Small intestine (tissue), 7 donors: ENCODE data around the gene BMPER. TPM values are rescaled to one million over a fixed set of nuclear protein-coding genes. Genes with fewer than 3 reads are reported as not detected.

Experiments used
- DNase-seq, 2 donors: peaks; one replicate each; pipeline versions ENCODE4 v3.0.0 to v3.0.0-alpha.2; 2013
- FAIRE-seq: peaks from 2 replicates; lab custom pipeline; 2012; peaks lifted over from hg19 to GRCh38; lab: Jason Lieb, UNC
- H3K27ac ChIP-seq, 3 donors: one replicate each; pipeline ENCODE4 v1.5.1; 2013; ENCODE audit warnings: low read length in 2 of 3, mild to moderate bottlenecking in 2 of 3, control low read depth in 1 of 3, inconsistent platforms in 1 of 3, low read depth in 1 of 3, moderate library complexity in 1 of 3
- H3K27me3 ChIP-seq, 3 donors: one replicate each; pipeline ENCODE4 v1.6.1; 2013; ENCODE audit warnings: low read length in 3 of 3, inconsistent platforms in 1 of 3; ENCODE audit not compliant: control insufficient read depth in 3 of 3, insufficient read depth in 3 of 3
- H3K36me3 ChIP-seq, 3 donors: one replicate each; pipeline ENCODE4 v1.6.1; 2013; ENCODE audit warnings: low read length in 3 of 3, inconsistent platforms in 1 of 3, low read depth in 1 of 3, mild to moderate bottlenecking in 1 of 3, moderate library complexity in 1 of 3; ENCODE audit not compliant: control insufficient read depth in 3 of 3, insufficient read depth in 2 of 3
- H3K4me1 ChIP-seq, 3 donors: one replicate each; pipeline ENCODE4 v1.6.1; 2013; ENCODE audit warnings: low read length in 2 of 3, inconsistent platforms in 1 of 3, low read depth in 1 of 3, mild to moderate bottlenecking in 1 of 3, moderate library complexity in 1 of 3; ENCODE audit not compliant: control insufficient read depth in 3 of 3, insufficient read depth in 2 of 3
- H3K4me3 ChIP-seq, 3 donors: one replicate each; pipeline ENCODE4 v1.5.1; 2013; ENCODE audit warnings: low read length in 3 of 3, control low read depth in 1 of 3, inconsistent platforms in 1 of 3, low read depth in 1 of 3, mild to moderate bottlenecking in 1 of 3, moderate library complexity in 1 of 3
- H3K9me3 ChIP-seq, 2 donors: one replicate each; pipeline ENCODE4 v1.6.1; 2013; ENCODE audit warnings: low read depth in 1 of 2, low read length in 1 of 2; ENCODE audit not compliant: control insufficient read depth in 2 of 2, insufficient read depth in 1 of 2
- WGBS, 3 donors: extraction: QIAGEN DNeasy Blood & Tissue Kit; methylation state at CpG; one replicate each; pipeline ENCODE4 v1.1.7; 2013; 5-methylcytosine and 5-hydroxymethylcytosine counted together
- polyA plus RNA-seq, 4 donors: library from polyadenylated mRNA; stranded (reverse) in 3 of 4; unstranded in 1 of 4; fragments of 200-250 nt in 3 of 4; fragments of 120-200 nt in 1 of 4; gene quantifications; one replicate each; pipeline versions ENCODE4 v1.2.1 to v1.2.3, GENCODE V29; 2013
- donor health status: healthy with polysubstance abuse.
- donor health status: control.
- donor health status: control.
- donor health status: Bipolar disorder and iron deficiency.
- donor health status: healthy.

BMPER gene
- polyA plus RNA-seq, 4 donors = 1.1 to 1.9 (median 1.2) TPM; not detected in 1

DNA sequence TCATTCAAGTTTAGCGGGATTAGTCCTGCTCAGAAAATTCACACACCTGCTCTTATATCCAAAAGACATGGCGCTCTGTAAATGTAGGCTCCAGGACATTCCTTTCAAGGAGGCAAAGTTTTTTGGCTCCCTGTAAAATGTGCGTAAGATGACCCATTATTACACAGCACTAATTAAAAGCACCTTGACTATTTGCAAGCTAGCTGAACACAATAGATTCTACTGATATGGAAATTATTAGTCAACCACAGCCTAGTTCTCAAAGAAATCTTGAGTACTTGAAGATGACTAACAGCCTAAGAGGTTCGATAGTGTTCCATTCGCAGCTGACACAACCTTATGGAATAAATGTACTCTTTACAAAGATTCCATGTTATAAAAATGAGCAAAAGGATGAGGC is 175.2 kb downstream of the BMPER start:
- Histone ChIP-seq H3K4me1 (no peaks in the 10 kb centered on the region), H3K27me3 (peaks cover 0 to 4% (median 0%) of the 10 kb centered on the region in 3 donors), H3K36me3 (no peaks in the 10 kb centered on the region), H3K4me3 (no peak overlapping the region), H3K27ac (no peak overlapping the region), H3K9me3 (no peaks in the 10 kb centered on the region)
- 92 to 95% (median 93%) methylated on average over 5 of the region's 5 CpGs for WGBS, 3 donors
- no peak for DNase-seq
- FAIRE-seq = no peak

DNA sequence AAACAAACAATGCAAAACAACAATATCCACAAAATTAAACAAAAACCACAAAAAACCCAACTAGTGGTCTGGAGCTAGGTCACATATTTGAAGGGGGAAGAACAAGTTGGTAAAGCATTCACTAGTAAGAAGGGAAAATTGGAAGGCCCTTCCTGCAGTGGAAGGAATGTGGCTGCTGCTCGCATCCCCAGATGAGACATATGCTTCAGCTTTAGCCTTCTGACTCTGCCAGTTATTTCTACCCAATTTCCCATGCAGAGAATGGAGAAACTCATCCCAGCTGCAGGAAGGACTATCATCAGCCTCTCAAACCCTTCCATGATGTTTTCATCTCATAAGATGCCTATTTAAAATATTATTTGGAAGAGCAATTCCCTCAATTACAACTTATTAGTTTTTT is 176.6 kb downstream of the BMPER start:
- no peak for FAIRE-seq

DNA sequence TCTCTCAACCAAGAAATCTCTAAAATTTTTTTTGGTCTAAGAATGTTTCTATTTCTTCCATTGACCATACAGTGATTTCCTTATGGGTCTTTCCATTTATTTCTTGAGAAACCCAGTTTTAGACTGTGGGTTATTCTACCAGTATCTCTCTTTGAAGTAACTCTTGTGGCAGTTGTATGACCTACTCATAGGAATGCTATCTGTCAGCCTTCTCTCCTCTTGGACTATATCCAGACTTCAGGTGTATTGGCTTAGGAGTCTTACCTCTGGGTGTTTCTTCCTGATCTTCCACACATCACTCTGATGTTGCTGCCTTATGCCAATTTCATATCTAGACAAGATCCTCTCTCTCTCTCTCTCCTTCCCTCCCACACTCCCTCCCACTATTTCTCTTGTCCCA is 178.1 kb downstream of the BMPER start:
- Histone ChIP-seq H3K4me3 (no peak overlapping the region), H3K4me1 (no peaks in the 10 kb centered on the region), H3K9me3 (no peaks in the 10 kb centered on the region), H3K27me3 (peaks cover 0 to 4% (median 0%) of the 10 kb centered on the region in 3 donors), H3K27ac (no peak overlapping the region), H3K36me3 (no peaks in the 10 kb centered on the region)
- no peak for FAIRE-seq
- DNase-seq = no peak

More for the DNA sequence above, 176.6 kb downstream of the BMPER start:
- peaks cover 0 to 4% (median 0%) of the 10 kb centered on the region in 3 donors for H3K27me3 ChIP-seq
- no peaks in the 10 kb centered on the region for H3K4me1 ChIP-seq
- no peaks in the 10 kb centered on the region for H3K9me3 ChIP-seq
- no peaks in the 10 kb centered on the region for H3K36me3 ChIP-seq
- H3K27ac ChIP-seq = no peak overlapping the region
- WGBS, 3 donors = 81 to 100% (median 83%) methylated on average over 1 of the region's 1 CpG
- no peak overlapping the region for H3K4me3 ChIP-seq
- no peak for DNase-seq

DNA sequence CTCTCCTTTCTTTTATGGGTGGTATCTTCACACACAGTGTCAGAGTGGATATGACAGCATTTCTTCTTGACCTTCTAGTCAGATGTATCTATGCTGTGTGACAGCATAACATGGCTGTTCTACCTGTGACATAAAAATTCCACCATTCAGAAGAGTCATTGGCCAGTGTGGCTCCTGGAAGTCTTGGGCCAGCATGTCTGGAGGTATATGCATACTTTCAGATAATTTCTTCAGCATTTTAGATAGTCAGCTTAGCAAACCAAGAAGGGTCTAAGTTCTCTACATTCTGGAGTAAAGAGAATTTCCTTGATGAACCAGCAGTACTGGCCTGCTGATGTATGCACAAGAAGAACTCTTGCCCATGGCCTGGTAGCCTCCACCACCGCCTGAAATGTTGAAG is 179.3 kb downstream of the BMPER start:
- WGBS, 3 donors = 84 to 100% (median 84%) methylated on average over 1 of the region's 1 CpG
- Histone ChIP-seq H3K36me3 (no peaks in the 10 kb centered on the region), H3K27ac (no peak overlapping the region), H3K4me1 (no peaks in the 10 kb centered on the region), H3K4me3 (no peak overlapping the region), H3K9me3 (no peaks in the 10 kb centered on the region), H3K27me3 (peaks cover 0 to under 1% (median 0%) of the 10 kb centered on the region in 3 donors)
- DNase-seq = no peak
- no peak for FAIRE-seq

DNA sequence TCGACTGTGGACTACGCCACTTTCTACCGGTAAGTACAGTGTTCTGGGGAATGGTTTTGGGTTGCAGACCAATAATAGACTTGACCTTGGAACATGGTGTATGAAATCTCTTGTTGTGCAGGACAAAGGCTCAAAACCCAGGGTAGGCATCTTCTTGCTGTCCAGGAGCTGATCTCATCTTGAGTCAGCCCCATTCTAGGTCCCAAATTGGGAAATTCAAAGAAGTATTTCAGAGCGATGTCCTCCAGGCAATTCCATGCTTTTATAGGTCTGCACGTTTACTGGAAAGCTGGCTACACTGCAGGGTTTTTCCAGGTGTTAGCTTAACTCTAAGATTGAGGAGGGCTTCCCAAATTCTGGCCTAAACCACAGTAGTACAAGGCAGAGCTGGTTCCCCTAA is 180.7 kb downstream of the BMPER start:
- Histone ChIP-seq H3K36me3 (no peaks in the 10 kb centered on the region), H3K27ac (no peak overlapping the region), H3K27me3 (no peaks in the 10 kb centered on the region), H3K4me1 (no peaks in the 10 kb centered on the region), H3K4me3 (no peak overlapping the region), H3K9me3 (no peaks in the 10 kb centered on the region)
- WGBS, 3 donors = 89 to 95% (median 92%) methylated on average over 5 of the region's 5 CpGs
- FAIRE-seq (no peak), DNase-seq (no peak)

DNA sequence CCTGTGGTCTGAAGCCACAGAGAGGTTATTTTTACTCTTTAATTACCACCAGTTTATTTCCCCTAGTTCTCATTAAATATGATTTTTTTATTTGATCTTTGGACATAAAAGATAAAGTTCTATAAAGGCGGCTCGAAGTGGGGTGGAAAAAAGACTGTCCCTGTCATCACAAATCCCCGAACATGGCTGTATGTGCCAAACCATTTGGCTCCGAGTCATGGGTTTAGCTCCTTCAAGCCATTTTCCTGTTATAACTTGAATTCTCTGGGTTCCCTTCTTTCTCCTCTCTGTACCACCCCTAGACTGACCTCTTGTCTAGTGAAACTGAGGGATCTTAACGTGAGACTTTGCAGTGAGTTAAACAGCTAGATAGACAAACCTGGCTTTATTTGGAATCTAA is 181.6 kb downstream of the BMPER start:
- Histone ChIP-seq H3K4me3 (no peak overlapping the region), H3K27ac (no peak overlapping the region), H3K36me3 (no peaks in the 10 kb centered on the region), H3K27me3 (no peaks in the 10 kb centered on the region), H3K4me1 (no peaks in the 10 kb centered on the region), H3K9me3 (peaks cover 0 to under 1% of the 10 kb centered on the region in 2 donors)
- 78 to 90% (median 82%) methylated on average over 5 of the region's 5 CpGs for WGBS, 3 donors
- no peak for DNase-seq
- FAIRE-seq = no peak

DNA sequence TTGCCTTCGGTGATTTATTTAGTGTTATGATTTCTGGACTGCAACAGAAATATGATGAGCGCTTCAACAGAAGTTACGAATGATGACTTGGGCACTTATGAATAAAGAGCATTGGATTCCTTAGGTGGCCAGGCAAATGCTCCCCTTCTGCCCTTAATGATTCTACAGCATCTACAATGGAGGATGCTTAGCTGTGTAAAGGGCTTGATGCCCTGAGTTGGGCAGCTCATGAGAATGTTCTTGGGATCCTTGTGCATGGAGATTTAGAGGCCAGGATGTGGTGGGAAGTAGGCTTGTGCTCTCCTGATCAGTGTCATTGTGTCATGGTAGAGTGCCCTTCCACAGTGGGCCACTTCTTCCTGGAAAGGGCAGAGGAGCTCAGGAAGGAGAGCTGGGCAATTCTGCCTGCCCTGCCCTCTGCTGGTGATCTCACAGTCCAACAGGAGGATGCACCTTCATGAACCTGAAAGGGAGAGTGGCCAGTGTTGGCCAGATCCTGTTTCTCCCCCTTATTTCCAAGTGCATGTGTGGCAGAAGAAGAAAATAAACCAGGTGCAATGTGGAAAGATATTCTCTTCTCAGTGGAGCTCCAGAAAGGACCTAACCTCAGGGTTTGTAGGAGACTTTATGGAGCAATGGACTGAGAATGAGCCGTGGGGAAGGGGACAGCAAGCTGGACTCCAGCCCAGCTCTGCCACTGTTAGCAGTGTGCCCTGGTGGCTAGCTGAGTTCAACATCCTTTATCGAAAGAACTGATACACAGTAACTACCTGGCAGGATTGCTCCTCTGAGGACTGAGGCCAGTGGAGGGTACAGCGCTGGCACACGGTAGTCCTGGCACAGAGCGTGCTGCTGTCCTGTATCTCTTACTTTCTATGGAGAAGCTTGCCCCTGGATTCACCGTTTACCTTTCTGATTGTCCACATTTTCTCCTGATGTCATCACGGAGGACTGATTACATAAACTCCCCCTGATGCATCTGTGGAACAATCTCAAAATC is 182.9 kb downstream of the BMPER start:
- WGBS, 3 donors = 86 to 92% (median 90%) methylated on average over 10 of the region's 10 CpGs
- no peak for FAIRE-seq

DNA sequence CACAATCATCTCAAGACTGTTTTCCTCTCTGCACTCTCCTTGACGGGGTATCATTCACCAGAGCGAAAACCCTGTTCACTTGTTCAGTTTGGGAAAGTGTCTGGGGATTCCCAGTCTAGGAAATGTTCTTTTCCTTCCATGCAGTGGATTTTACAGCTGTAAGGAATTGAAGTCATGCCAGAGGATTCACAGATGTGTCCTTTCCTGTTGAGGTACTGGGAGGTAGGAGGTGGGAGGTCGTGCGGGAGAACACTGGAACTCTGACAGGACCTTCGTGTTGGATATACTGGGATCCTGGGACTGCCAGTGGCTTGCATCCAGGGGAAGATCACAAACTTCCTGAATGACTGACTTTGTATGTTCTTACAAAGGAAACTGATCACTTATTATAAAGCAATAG is 185.5 kb downstream of the BMPER start:
- H3K4me3 ChIP-seq = no peak overlapping the region
- FAIRE-seq (no peak), DNase-seq (no peak)
- 64 to 78% (median 67%) methylated on average over 5 of the region's 5 CpGs for WGBS, 3 donors
- H3K27me3 ChIP-seq = no peaks in the 10 kb centered on the region
- peaks cover 0 to 9% of the 10 kb centered on the region in 2 donors for H3K9me3 ChIP-seq
- H3K36me3 ChIP-seq = no peaks in the 10 kb centered on the region
- no peak overlapping the region for H3K27ac ChIP-seq
- H3K4me1 ChIP-seq = no peaks in the 10 kb centered on the region

More for the DNA sequence above, 182.9 kb downstream of the BMPER start:
- no peak overlapping the region for H3K27ac ChIP-seq
- DNase-seq = peak; percentile 26 to 39
- no peaks in the 10 kb centered on the region for H3K4me1 ChIP-seq
- H3K9me3 ChIP-seq = peaks cover 0 to 8% of the 10 kb centered on the region in 2 donors
- no peaks in the 10 kb centered on the region for H3K36me3 ChIP-seq
- H3K4me3 ChIP-seq = no peak overlapping the region
- no peaks in the 10 kb centered on the region for H3K27me3 ChIP-seq
